WTC11 (cell line): ENCODE results near the gene CRACDL.

Experiments used
- CTCF ChIP-seq: fragments of 200-600 bp; IDR thresholded peaks from 2 replicates; pipeline ENCODE4 v1.8.0; 2022; ENCODE audit warnings: antibody characterized with exemption
- SP1 ChIP-seq: sonication (generic); formaldehyde crosslinking; conservative IDR thresholded peaks from 2 replicates; pipeline ENCODE4 v1.8.1; 2022; ENCODE audit warnings: missing genetic modification reagents
- TCF7 ChIP-seq: sonication (generic); formaldehyde crosslinking; IDR thresholded peaks from 2 replicates; pipeline ENCODE4 v1.8.0; 2022; ENCODE audit warnings: mild to moderate bottlenecking, low read depth, missing genetic modification reagents, moderate library complexity
- ZNF232 ChIP-seq: sonication (generic); formaldehyde crosslinking; IDR thresholded peaks from 2 replicates; pipeline ENCODE4 v1.8.0; 2022; ENCODE audit warnings: mild to moderate bottlenecking, missing genetic modification reagents
- ZNF423 ChIP-seq: fragments of 250-450 bp; sonication (Bioruptor Pico); IDR thresholded peaks from 2 replicates; pipeline ENCODE4 v2.1.2; 2022; ENCODE audit warnings: mild to moderate bottlenecking, moderate library complexity

DNA sequence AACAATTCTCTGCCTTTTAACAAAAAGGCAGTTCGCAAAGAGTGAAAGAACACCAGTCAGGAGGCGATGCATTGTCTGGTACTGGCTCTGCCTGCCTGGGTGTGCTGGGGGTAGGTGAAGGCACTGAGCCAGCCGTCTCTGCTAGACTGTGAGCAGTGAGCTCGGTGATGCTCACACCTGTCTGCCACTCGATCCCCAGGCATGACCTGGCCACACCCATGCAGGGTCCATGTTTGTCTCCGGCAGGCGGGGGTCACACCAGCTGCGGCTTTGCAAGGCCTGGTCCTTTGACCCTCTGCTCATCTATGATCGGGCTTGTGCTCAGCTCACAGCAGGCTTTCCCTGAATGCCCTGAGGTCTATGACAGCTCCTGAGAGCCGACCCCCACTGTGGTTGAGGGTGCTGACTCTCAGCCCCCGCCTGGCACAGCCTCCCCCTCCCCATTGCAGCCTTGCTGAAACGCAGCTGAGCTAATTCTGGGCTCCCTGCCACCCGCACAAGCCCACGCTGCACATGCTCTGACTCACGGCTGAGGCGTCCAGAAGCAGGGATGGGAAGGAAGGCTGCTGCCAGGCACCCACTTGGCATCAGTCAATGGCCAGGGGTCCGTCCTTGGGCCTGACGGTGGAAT, 23.7 kb downstream of the CRACDL start:
- no peak for TF ChIP-seq CTCF
- no peak for TF ChIP-seq TCF7 (CRISPR knock-in tag)
- no peak for TF ChIP-seq ZNF423 (CRISPR knock-in tag)
- no peak for TF ChIP-seq ZNF232 (CRISPR knock-in tag)
- TF ChIP-seq SP1, result no peak
